Heart left ventricle (tissue), 13 donors: ENCODE results near the gene SEMA4A.

ENCODE experiments used
- POLR2A ChIP-seq, 2 donors: fragments of 450-650 bp; IDR thresholded peaks; one replicate each; pipeline ENCODE4 v1.6.1; 2017; ENCODE audit warnings: antibody characterized with exemption in 2 of 2, mild to moderate bottlenecking in 2 of 2, moderate library complexity in 2 of 2
- TF ChIP-seq, protein P1 (sequence below), 12 donors: fragments of 200-600 bp; sonication (generic) in 4 of 12; IDR thresholded peaks; one replicate each; pipeline versions ENCODE4 v1.5.0 to v1.8.0; 2018 to 2022; ENCODE audit warnings: antibody characterized with exemption in 12 of 12, mild to moderate bottlenecking in 5 of 12
- donor health status: ischemic (EF 13 %, LVEDD 7.1; RV severe dilation, severe dysfunction).
- donor health status: DM: no; HTN: yes; CAD: no.
- donor health status: DM: no; HTN: no; CAD: no.
- donor health status: ischemic (EF 25% LVEDD 6.9; RV normal size, moderate dysfunction).
- donor health status: ischemic (EF 25% LVEDD 5.7; RV mildly dilated, moderate dysfunction).
- donor health status: ischemic (EF 35%, LVEDD 5.7; RV mildly dilated, moderate dysfunction).
- donor health status: nonischemic (EF 11% LVEDD 7.7; RV severe dilation, severe dysfunction).
- donor health status: DM: yes; HTN: yes; CAD: no.
- donor health status: PGD.
- donor health status: ischemic (EF 29% LVEDD 5.4; RV normal size, mild dysfunction).
- donor health status: nonischemic (EF 23%, LVEDD 6.1; RV moderate dilation, normal function).

DNA sequence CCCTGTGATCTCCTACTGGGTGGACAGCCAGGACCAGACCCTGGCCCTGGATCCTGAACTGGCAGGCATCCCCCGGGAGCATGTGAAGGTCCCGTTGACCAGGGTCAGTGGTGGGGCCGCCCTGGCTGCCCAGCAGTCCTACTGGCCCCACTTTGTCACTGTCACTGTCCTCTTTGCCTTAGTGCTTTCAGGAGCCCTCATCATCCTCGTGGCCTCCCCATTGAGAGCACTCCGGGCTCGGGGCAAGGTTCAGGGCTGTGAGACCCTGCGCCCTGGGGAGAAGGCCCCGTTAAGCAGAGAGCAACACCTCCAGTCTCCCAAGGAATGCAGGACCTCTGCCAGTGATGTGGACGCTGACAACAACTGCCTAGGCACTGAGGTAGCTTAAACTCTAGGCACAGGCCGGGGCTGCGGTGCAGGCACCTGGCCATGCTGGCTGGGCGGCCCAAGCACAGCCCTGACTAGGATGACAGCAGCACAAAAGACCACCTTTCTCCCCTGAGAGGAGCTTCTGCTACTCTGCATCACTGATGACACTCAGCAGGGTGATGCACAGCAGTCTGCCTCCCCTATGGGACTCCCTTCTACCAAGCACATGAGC lies 23.3 kb downstream of the SEMA4A start:
- TF ChIP-seq, protein P1, sequence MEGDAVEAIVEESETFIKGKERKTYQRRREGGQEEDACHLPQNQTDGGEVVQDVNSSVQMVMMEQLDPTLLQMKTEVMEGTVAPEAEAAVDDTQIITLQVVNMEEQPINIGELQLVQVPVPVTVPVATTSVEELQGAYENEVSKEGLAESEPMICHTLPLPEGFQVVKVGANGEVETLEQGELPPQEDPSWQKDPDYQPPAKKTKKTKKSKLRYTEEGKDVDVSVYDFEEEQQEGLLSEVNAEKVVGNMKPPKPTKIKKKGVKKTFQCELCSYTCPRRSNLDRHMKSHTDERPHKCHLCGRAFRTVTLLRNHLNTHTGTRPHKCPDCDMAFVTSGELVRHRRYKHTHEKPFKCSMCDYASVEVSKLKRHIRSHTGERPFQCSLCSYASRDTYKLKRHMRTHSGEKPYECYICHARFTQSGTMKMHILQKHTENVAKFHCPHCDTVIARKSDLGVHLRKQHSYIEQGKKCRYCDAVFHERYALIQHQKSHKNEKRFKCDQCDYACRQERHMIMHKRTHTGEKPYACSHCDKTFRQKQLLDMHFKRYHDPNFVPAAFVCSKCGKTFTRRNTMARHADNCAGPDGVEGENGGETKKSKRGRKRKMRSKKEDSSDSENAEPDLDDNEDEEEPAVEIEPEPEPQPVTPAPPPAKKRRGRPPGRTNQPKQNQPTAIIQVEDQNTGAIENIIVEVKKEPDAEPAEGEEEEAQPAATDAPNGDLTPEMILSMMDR (IDR thresholded peaks at IDR 0.05): no peak
- TF ChIP-seq POLR2A (IDR thresholded peaks at IDR 0.05): no peak
